Peyer's patch (tissue), 4 donors: ENCODE measurements around the gene CD300E.

Experiments used
- POLR2A ChIP-seq, 2 donors: fragments of 450-650 bp; IDR thresholded peaks; one replicate each; pipeline ENCODE4 v1.5.1; 2017; ENCODE audit warnings: antibody characterized with exemption in 2 of 2, mild to moderate bottlenecking in 2 of 2, moderate library complexity in 2 of 2
- TF ChIP-seq, protein P1 (sequence below), 6 experiments: fragments of 450-650 bp in 4 of 6; fragments of 200-600 bp in 2 of 6; sonication (generic) in 1 of 6; IDR thresholded peaks; one replicate each; pipeline ENCODE4 v1.5.1; 2017 to 2019; ENCODE audit warnings: antibody characterized with exemption in 6 of 6, mild to moderate bottlenecking in 3 of 6, moderate library complexity in 1 of 6

GRCh38 chr17:74637265-74637664 is 13.7 kb upstream of the CD300E start:
- TF ChIP-seq, protein P1, sequence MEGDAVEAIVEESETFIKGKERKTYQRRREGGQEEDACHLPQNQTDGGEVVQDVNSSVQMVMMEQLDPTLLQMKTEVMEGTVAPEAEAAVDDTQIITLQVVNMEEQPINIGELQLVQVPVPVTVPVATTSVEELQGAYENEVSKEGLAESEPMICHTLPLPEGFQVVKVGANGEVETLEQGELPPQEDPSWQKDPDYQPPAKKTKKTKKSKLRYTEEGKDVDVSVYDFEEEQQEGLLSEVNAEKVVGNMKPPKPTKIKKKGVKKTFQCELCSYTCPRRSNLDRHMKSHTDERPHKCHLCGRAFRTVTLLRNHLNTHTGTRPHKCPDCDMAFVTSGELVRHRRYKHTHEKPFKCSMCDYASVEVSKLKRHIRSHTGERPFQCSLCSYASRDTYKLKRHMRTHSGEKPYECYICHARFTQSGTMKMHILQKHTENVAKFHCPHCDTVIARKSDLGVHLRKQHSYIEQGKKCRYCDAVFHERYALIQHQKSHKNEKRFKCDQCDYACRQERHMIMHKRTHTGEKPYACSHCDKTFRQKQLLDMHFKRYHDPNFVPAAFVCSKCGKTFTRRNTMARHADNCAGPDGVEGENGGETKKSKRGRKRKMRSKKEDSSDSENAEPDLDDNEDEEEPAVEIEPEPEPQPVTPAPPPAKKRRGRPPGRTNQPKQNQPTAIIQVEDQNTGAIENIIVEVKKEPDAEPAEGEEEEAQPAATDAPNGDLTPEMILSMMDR (IDR thresholded peaks at IDR 0.05): no peak
- TF ChIP-seq POLR2A (IDR thresholded peaks at IDR 0.05): no peak
